Stimulated activated CD4-positive, alpha-beta T cell treated with anti-CD3 and anti-CD28 coated beads, Interleukin-1b, Interleukin-23, amount 100 ng/mL, for 1 hour (primary cell): ENCODE measurements around the gene DGLUCY.
A peak's percentile ranks its signal among the peaks of the same experiment; 100 is the strongest.
"Not testable (repeated sequence)": the region's sequence is repeated elsewhere in the genome, so short reads cannot be mapped to it uniquely, and the experiment has no call there.

ENCODE experiments used
- DNase-seq, 2 donors: peaks; one replicate each; pipeline ENCODE4 v3.0.0-alpha.2; 2020; ENCODE audit warnings: low read depth in 2 of 2

DGLUCY gene

DNA sequence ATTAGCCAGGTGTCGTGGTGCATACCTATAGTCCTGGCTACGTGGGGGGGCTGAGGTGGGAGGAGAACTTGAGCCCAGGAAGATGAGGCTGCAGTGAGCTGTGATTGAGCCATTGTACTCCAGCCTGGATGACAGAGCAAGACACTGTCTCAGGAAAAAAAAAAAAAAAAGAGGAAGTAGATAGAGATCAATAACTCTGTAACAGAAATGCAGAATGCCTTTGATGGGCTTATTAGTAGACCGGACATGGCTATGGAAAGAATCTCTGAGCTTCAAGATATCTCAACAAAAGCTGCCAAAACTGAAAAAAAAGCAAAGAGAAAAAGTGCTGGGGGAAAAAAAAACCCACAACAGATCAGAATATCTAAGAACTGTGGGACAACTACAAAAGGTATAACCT lies 93.1 kb downstream of the DGLUCY start:
- no peak for DNase-seq

GRCh38 chr14:91211017-91211416 lies 97.1 kb downstream of the DGLUCY start:
- no peak for DNase-seq

DNA sequence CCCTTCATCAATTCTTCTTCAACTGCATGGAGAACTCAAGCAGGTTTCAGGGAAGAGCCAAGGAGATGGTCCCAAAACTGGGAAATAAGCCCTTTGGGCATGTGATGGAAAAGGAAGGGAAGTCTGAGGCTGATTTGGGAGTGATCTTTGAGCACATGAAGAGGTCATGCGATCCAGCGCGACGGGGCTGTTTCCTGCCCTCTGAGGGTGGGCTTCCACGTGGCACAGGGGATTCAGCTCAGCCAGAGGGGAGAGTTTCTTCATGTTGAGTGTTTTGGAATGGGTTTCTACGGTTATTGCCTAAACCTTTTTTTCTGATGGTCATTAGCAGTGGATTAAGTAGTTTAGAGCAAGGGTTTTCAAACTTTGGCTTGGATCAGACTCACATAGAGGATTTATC lies 100.4 kb downstream of the DGLUCY start:
- DNase-seq: no peak

DNA sequence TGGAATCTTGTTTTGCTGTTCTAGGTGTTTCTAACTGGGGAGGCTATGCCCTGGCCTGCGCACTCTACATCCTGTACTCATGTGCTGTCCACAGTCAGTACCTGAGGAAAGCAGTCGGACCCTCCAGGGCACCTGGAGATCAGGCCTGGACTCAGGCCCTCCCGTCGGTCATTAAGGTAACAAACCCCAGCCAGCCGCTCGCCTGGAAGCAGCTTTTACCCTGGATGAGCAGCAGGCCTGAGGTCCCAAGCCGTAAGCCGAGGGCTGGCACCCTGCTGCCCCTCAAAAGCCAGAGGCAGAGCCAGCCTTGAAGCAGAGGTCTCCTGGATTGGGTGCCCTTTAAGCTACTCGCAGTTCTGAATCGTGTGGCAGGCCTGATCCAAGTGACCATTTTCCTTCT lies 101.5 kb downstream of the DGLUCY start:
- DNase-seq: no peak

- DNase-seq: no peak
Observed at GRCh38 chr14:91216731-91217226, 102.9 kb downstream of the DGLUCY start.

GRCh38 chr14:91218014-91218413 lies 104.1 kb downstream of the DGLUCY start:
- DNase-seq: no peak

- DNase-seq: no peak
Observed at GRCh38 chr14:91219517-91220389, 105.9 kb downstream of the DGLUCY start.

- no peak for DNase-seq
Observed at GRCh38 chr14:91220581-91221000, 106.7 kb downstream of the DGLUCY start.

DNA sequence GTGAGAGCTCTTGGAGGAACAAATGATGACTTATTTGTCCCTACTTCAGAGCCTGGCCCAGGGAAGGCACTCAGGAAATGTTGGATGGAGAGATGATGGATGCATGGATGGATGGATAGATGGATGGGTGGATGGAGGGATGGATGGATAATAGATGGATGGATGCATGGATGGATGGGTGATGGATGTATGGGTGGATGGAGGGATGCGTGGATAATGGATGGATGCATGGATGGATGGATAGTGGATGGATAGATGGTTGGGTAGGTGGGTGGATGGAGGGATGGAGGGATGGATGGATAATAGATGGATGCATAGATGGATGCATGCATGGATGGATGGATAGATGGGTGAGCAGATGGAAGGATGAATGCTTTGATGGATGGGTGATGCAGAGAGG lies 107.4 kb downstream of the DGLUCY start:
- DNase-seq: no peak

DNA sequence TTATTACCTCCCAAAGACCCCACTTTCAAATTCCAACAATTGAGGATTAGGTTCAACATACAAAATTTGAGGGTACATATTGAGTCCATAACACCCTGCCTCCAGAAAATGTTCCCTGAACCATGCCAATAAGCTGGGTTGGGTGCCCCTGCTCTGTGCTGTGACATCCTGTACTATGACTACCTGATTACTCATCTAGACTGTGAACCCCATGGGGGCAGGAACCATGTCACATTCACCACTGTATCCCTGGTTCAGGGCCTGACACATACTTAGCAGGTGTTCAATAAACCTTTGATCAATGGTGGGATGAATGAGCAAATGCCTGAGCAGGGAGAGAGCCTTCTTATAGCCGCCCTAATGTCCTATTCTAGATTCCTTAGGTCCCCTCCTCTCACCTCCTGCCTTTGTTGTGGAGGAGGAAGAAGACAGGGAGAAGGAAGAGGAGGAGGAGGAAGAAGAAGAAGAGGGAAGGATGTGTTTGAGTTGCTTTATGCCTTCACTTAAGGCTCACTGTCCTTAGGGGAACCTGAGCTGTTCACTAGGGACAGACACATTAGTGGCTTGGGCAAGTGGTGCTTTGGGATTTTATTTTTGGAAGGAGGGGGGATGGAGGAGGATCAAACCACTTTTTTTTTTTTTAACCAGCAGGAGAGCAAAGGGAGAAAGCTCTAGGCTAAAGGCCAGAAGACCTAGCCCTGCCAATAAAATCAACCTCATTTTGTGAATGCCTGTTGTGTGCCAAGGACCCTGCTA lies 109.3 kb downstream of the DGLUCY start:
- DNase-seq: no peak

DNA sequence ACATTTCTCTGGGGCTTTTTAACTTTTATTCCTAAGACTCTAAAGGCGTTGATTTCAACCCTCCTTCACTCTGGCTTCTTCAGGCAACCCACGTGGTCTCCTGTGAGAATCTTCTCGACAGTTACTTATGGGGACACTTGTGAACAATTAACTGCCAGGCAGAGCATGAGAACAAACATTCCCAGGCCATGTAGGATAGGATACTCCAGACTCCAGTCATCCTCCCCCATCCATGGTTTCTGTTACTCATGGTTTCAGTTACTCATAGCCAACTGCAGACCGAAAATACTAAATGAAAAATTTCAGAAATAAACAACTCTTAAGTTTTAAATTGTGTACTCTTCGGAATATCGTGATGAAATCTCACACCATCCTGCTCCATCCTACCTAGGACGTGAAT lies 111.2 kb downstream of the DGLUCY start:
- no peak for DNase-seq

DNA sequence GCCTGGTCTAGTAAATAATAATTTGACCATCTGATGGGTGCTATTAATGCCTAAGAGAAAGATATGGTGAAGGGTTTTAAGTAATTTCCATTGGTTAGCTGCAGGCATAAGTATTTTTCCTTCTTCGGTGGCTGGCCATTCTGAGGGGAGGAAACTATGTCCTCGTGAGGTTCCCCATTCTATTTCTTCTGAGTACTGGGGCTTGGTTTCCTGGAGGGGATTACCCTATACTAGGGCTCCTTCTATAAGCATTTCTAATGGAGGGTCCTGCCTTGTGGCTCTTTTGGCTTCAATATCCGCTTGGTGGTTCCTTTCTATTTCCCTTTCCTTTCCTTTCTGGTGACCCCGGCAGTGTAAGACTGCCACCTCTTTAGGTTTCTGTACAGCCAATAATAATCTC lies 112.5 kb downstream of the DGLUCY start:
- not testable (repeated sequence) for DNase-seq

DNA sequence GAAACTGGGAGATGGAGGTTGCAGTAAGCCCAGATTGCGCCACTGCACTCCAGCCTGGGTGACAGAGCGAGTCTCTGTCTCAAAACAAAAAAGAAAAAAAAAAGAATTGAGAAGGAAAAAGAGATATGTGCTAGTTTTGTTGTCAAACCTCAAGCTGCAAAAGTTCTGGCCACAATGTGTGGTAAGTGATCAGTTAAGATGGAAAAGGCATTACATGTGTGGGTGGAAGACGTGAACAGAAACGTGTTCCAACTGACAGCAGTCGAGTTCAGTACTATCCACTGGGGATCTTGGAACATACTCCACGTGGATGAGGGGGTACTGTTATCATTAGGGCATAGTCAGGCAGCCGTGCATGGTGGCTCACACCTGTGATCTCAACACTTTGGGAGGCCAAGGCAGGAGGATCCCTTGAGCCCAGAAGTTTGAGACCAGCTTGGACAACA lies 113.3 kb downstream of the DGLUCY start:
- no peak for DNase-seq

GRCh38 chr14:91228112-91229004 lies 114.5 kb downstream of the DGLUCY start:
- DNase-seq: peak; percentile 48 to 67

GRCh38 chr14:91229005-91229382 lies 115.1 kb downstream of the DGLUCY start:
- DNase-seq: no peak

DNA sequence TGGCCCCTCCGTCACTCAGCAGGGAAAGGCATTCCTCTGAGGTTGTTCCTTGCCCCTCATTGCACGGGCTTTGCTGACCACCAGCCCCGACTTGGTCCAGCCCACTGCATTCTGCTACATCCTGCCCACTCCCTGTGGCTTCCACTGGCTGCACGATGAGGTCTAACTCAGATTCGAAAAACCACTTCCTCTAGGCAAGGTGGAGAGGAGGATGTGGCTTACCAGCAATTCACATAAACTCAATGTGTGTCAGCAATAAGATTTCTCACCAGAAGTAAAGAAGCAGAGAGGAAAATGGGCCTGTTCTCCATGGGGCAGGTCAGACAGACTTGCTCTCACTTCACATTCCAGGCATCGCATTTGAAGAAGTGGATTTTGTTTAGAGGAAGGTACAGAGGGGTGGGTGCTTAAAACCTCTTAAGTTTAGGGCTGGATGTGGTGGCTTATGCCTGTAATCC lies 115.9 kb downstream of the DGLUCY start:
- DNase-seq: no peak

DNA sequence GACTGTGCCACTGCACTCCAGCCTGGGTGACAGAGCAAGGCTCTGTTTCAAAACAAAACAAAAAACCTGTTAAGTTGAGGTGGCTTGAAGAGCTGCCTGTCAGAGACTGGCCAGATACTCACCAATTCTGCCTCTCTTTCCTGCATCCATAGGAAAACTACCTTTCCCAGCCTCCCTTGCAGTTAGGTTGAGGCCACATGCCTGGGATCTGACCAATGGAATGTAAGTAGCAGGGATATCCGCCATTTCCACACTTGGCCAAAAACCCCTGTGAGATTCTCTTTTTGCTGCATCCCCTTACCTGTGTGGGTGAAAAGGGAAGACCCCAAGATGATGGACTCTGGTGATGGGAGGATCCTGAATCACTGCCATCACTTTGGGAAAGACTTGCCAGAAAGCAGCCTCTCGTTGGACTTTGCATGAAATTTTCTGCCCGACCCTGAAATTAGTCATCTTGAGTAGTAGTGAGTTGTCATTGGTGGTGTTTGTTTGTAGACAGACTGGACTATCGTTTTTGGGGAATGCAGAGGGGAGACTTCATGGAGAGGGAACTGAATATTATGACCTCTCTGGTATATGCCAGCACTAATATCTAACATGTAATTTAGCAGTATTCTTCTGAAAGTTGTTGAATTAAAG lies 116.6 kb downstream of the DGLUCY start:
- no peak for DNase-seq

GRCh38 chr14:91231446-91231845 lies 117.6 kb downstream of the DGLUCY start:
- no peak for DNase-seq

DNA sequence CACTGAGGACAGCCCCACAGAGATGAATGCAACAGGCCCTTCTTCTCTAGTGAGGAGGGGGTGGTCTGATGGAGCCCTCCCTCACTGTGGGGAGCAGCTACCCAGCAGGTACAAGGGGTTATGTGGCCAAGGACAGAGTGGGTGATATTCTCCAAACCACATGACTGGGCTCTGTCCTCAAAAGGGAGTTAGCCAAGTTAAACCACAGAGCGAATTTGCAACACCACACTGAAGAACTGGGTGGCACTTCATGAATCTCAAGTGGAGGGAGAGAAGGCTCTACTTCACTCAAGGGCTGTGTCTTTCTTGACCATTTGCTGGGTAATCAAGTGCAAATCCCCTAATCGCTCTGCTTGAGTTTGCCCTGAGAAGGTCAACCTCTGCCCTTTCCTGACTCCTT lies 118.2 kb downstream of the DGLUCY start:
- no peak for DNase-seq

- no peak for DNase-seq
Observed at GRCh38 chr14:91232603-91233002, 118.7 kb downstream of the DGLUCY start.
